Effector memory CD4-positive, alpha-beta T cell (primary cell): Measurements from ENCODE around the gene PLPPR3.
"Not testable (repeated sequence)": the region's sequence is repeated elsewhere in the genome, so short reads cannot be mapped to it uniquely, and the experiment has no call there.

Source experiments
- DNase-seq, 3 donors: peaks; one replicate each; pipeline ENCODE4 v3.0.0-alpha.2; 2020
- H3K27ac ChIP-seq: 2 replicates; pipeline ENCODE4 v1.7.0; 2013; ENCODE audit warnings: mild to moderate bottlenecking, low read length, moderate library complexity; ENCODE audit not compliant: insufficient read depth, poor library complexity, severe bottlenecking
- H3K27me3 ChIP-seq: replicated peaks from 2 replicates; pipeline ENCODE4 v1.7.0; 2013; ENCODE audit warnings: mild to moderate bottlenecking, low read length; ENCODE audit not compliant: insufficient read depth, control insufficient read depth, poor library complexity, severe bottlenecking
- H3K36me3 ChIP-seq: 2 replicates; pipeline ENCODE4 v1.7.0; 2013; ENCODE audit warnings: mild to moderate bottlenecking, low read length, moderate library complexity; ENCODE audit not compliant: control insufficient read depth, insufficient read depth
- H3K4me1 ChIP-seq: 2 replicates; pipeline ENCODE4 v1.7.0; 2013; ENCODE audit warnings: low read length, mild to moderate bottlenecking; ENCODE audit not compliant: control insufficient read depth, insufficient read depth, poor library complexity, severe bottlenecking
- H3K4me3 ChIP-seq: 2 replicates; pipeline ENCODE4 v1.7.0; 2013; ENCODE audit warnings: low read length, low read depth, mild to moderate bottlenecking; ENCODE audit not compliant: insufficient read depth, poor library complexity, severe bottlenecking
- H3K9me3 ChIP-seq: 2 replicates; pipeline ENCODE4 v1.7.0; 2013; ENCODE audit warnings: mild to moderate bottlenecking, low read length, moderate library complexity; ENCODE audit not compliant: control insufficient read depth

The PLPPR3 gene

DNA sequence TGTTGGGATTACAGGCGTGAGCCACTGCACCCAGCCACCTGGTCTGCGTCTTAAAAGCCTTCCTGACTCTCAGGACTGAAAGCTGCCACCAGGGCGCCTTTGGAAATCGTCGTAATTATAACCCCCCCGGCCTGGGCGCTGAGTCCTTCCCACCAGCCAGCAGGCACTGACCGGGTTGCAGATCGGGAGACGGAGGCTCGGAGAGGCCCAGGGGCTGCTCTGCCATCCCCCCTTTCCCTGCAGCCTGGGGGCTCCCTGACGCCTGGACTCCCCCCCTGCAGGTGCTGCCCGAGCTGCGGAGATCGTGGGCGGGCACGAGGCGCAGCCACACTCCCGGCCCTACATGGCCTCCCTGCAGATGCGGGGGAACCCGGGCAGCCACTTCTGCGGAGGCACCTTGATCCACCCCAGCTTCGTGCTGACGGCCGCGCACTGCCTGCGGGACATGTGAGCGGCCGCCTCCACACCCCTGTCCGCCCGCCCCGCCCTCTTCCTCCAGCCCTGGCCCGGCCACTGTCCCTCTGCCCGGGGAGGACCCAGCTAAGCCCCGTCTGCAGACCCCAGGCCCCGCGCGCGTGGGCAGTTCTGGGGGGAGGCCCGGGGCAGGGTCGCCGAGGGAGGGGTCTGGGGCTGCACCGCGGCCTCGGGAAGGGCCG lies 21.6 kb upstream of the PLPPR3 start:
- DNase-seq = no peak
- H3K27me3 ChIP-seq = peaks cover 14% of the 10 kb centered on the region
- H3K4me1 ChIP-seq = peaks cover 8% of the 10 kb centered on the region
- H3K9me3 ChIP-seq = no peaks in the 10 kb centered on the region
- H3K36me3 ChIP-seq = no peaks in the 10 kb centered on the region
- H3K27ac ChIP-seq = no peak overlapping the region
- no peak overlapping the region for H3K4me3 ChIP-seq

DNA sequence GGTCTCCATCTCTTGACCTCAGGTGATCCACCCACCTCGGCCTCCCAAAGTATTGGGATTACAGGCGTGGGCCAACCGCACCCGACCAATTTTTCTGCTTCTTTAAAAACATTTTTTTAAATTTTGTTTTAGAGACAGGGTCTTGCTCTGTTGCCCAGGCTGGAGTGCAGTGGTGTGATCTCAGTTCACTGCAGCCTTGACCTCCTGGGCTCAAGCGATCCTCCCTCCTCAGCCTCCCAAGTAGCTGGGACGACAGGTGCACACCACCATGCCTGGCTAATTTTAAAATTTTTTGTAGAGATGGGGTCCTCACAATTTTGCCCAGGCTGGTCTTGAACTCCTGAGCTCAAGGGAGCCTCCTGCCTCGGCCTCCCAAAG lies 21.0 kb upstream of the PLPPR3 start:
- H3K36me3 ChIP-seq, H3K4me3 ChIP-seq, DNase-seq, H3K27ac ChIP-seq, H3K9me3 ChIP-seq, H3K4me1 ChIP-seq: not testable (repeated sequence)
- H3K27me3 ChIP-seq = peaks cover 12% of the 10 kb centered on the region

DNA sequence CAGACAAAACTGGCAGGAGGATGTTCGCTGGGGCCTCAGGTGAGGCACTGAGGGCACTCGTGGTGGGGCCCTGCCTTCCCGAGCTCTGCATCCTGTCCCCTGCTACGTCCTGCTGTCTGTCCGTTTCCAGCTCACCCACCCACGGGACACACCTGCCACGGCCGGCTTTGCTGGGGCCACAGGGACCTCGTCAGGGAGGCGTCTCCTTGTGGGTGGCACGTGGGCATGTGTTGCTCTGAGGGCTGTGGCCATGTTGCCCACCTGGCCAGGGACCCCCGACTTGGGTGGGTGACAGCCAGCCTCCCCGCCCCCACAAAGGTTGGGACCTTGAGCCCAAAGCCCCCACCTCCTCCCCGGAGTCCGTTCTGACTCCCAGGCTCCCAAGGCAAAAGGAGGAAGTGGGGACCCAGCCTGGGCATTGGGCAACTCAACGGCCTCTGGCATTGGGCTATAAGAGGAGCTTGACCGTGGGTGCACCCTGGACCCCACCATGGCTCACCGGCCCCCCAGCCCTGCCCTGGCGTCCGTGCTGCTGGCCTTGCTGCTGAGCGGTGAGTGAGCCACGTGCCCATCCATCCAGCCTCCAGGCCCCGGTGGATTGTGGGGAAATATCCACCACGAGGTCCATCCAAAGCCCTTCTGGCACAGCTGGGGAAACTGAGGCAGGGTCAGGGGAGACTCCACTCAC lies 18.9 kb upstream of the PLPPR3 start, which contains the start of gene PRTN3:
PRTN3 (plus strand) TSS at position 481 of the 688 bp plus-strand sequence; CDS start at position 491, 10 bp downstream.
- peaks cover 12% of the 10 kb centered on the region for H3K27me3 ChIP-seq
- no peak within 1 kb of the TSS for H3K4me3 ChIP-seq
- DNase-seq = no peak
- H3K9me3 ChIP-seq = no peaks in the 10 kb centered on the region
- H3K4me1 ChIP-seq = peaks cover 8% of the 10 kb centered on the region
- H3K27ac ChIP-seq = no peak within 1 kb of the TSS
- no peaks in the 10 kb centered on the region for H3K36me3 ChIP-seq

DNA sequence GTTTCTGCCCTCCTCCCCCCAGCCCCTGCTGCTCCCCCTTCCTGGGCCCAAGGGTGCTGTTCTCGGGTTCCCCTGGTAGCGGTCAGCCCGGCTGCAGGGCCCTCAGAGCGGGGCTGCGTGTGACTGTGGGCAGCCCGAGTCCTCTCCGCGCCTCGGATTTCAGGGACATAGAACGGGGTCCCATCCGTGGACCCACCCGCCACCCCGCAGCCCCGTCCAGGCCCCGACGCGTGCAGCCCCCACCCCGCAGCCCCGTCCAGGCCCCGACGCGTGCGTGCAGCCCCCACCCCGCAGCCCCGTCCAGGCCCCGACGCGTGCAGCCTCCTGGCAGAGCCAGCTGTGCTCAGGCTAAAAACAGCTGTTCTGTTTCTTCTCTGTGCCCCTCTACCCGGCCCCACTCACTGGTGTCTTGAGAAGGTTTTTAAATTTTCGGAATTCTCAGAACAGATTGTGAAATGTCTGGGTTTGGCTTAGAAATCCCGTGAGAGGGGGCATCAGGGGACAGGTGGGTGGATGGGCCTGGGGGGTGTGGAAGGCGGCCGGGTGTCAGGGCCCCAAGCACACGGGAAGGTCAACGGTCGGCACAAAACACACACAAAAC lies 13.6 kb upstream of the PLPPR3 start:
- no peak overlapping the region for H3K4me3 ChIP-seq
- H3K27me3 ChIP-seq = peaks cover 4% of the 10 kb centered on the region
- no peak overlapping the region for H3K27ac ChIP-seq
- H3K4me1 ChIP-seq = no peaks in the 10 kb centered on the region
- H3K9me3 ChIP-seq = no peaks in the 10 kb centered on the region
- H3K36me3 ChIP-seq = no peaks in the 10 kb centered on the region
- no peak for DNase-seq

DNA sequence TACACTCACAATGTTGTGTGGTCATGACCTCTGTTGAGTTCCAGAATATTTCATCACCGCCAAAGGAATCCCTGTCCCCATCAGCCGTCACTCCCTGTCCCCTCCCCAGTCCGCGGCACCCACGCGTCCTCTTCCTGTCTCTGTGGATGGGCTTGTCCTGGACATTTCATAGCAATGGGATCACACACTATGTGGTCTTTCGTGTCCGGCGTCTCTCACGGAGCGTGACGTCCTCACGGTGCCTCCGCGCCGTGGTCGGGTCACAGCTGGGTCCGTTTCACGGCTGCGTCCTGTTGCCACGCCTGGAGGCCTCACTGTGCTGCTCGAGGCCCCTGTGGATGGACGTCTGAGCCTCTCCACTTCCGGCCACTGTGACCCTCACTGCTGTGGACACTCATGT lies 12.5 kb upstream of the PLPPR3 start:
- peaks cover 4% of the 10 kb centered on the region for H3K27me3 ChIP-seq
- H3K4me3 ChIP-seq = no peak overlapping the region
- no peaks in the 10 kb centered on the region for H3K9me3 ChIP-seq

DNA sequence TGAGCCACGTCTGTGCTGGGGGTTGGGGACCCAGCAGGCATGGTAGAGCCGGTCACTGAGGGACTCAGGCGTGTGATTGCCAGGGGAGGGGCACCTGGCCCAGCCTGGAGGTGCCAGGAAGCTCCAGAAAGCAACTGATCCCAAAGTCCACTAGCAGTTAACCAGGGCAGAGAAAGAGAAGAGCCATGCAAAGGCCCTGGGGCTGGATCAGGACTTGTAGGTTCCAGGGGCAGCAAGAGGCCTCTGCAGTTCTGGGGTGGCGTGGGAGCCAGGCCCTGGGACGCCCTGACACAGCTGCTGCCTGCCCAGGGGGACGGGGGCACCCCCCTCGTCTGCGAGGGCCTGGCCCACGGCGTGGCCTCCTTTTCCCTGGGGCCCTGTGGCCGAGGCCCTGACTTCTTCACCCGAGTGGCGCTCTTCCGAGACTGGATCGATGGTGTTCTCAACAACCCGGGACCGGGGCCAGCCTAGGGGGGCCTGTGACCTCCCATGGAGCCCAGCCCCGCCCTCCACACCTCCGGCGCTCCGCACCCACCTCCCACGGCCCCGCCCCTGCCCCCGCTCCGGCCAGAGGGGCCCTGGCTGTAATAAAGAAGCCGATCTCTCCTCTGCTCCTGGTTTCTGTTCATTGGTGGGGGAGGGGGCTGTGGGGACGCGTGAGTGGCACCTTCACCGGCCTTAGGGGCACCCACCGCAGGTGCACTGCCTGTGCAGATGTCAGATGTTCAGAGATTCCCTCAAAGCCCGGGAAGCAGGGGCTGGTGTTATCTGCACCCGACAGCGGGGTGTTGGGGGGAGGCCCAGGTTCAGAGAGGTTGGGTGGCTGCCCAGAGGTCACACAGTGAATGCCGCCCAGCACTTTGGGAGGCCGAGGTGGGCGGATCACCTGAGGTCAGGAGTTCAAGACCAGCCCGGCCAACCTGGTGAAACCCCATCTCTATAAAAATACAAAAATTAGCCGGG lies 9.9 kb upstream of the PLPPR3 start:
- Histone ChIP-seq H3K4me3 (no peak overlapping the region), H3K27me3 (peaks cover 4% of the 10 kb centered on the region), H3K4me1 (no peaks in the 10 kb centered on the region), H3K27ac (no peak overlapping the region), H3K9me3 (no peaks in the 10 kb centered on the region), H3K36me3 (no peaks in the 10 kb centered on the region)
- no peak for DNase-seq

More for the DNA sequence above, 12.5 kb upstream of the PLPPR3 start:
- H3K4me1 ChIP-seq = no peaks in the 10 kb centered on the region
- no peak overlapping the region for H3K27ac ChIP-seq
- no peaks in the 10 kb centered on the region for H3K36me3 ChIP-seq
- DNase-seq = no peak

GRCh38 chr19:829129-829758 lies 7.5 kb upstream of the PLPPR3 start:
- Histone ChIP-seq H3K27ac (no peak overlapping the region), H3K9me3 (no peaks in the 10 kb centered on the region), H3K27me3 (peaks cover 4% of the 10 kb centered on the region), H3K4me1 (no peaks in the 10 kb centered on the region), H3K4me3 (no peak overlapping the region), H3K36me3 (no peaks in the 10 kb centered on the region)
- no peak for DNase-seq

GRCh38 chr19:827710-828321 lies 6.1 kb upstream of the PLPPR3 start, which contains the start of gene AZU1:
AZU1 (plus strand) TSS chr19:827837; CDS start chr19:827847, 10 bp downstream.
- Histone ChIP-seq H3K36me3 (no peaks in the 10 kb centered on the region), H3K4me3 (no peak within 1 kb of the TSS), H3K4me1 (no peaks in the 10 kb centered on the region), H3K27ac (no peak within 1 kb of the TSS), H3K27me3 (peaks cover 8% of the 10 kb centered on the region), H3K9me3 (no peaks in the 10 kb centered on the region)
- DNase-seq = no peak

GRCh38 chr19:827314-827709 lies 5.6 kb upstream of the PLPPR3 start:
- DNase-seq = no peak
- Histone ChIP-seq H3K4me1 (no peaks in the 10 kb centered on the region), H3K27me3 (peaks cover 10% of the 10 kb centered on the region), H3K9me3 (no peaks in the 10 kb centered on the region), H3K27ac (no peak overlapping the region), H3K4me3 (no peak overlapping the region), H3K36me3 (no peaks in the 10 kb centered on the region)
